DMS 273 (cell line): ENCODE measurements around the gene SST.

Experiments used
- DNase-seq: peaks from one replicate; lab custom pipeline; 2025; ENCODE audit not compliant: unreplicated experiment; lab: John Stamatoyannopoulos, UW

SST gene

GRCh38 chr3:187669675-187670504, at the start of gene SST:
SST (minus strand) TSS chr3:187670394; CDS start chr3:187670291, 103 bp downstream.
- no peak for DNase-seq

- DNase-seq = no peak
Measured at GRCh38 chr3:187719628-187720336, 49.6 kb upstream of the SST start.

- no peak for DNase-seq
Measured at GRCh38 chr3:187718802-187719201, 48.6 kb upstream of the SST start.

GRCh38 chr3:187717572-187717971, 47.4 kb upstream of the SST start:
- DNase-seq = no peak

- peak; percentile 89 for DNase-seq
Measured at GRCh38 chr3:187714404-187714979, 44.3 kb upstream of the SST start.

- DNase-seq = peak; percentile 43
Measured at GRCh38 chr3:187713504-187713903, 43.3 kb upstream of the SST start.

- peak; percentile 24 for DNase-seq
Measured at GRCh38 chr3:187709155-187709554, 39.0 kb upstream of the SST start.

- no peak for DNase-seq
Measured at GRCh38 chr3:187708696-187709095, 38.5 kb upstream of the SST start.

- peak; percentile 11 for DNase-seq
Measured at GRCh38 chr3:187706971-187707370, 36.8 kb upstream of the SST start.

GRCh38 chr3:187705164-187705563, 35.0 kb upstream of the SST start:
- no peak for DNase-seq

GRCh38 chr3:187702507-187703033, 32.4 kb upstream of the SST start, which contains the start of gene RTP2:
RTP2 (minus strand) TSS chr3:187702557; CDS start chr3:187702128, 429 bp downstream.
- no peak for DNase-seq

GRCh38 chr3:187700249-187700648, 30.1 kb upstream of the SST start:
- no peak for DNase-seq

GRCh38 chr3:187698499-187699399, 28.6 kb upstream of the SST start:
- DNase-seq = no peak

- DNase-seq = no peak
Measured at GRCh38 chr3:187696021-187696420, 25.8 kb upstream of the SST start.

- DNase-seq = no peak
Measured at GRCh38 chr3:187695449-187695848, 25.3 kb upstream of the SST start.

- no peak for DNase-seq
Measured at GRCh38 chr3:187694801-187695200, 24.6 kb upstream of the SST start.

- no peak for DNase-seq
Measured at GRCh38 chr3:187693431-187693830, 23.2 kb upstream of the SST start.

- no peak for DNase-seq
Measured at GRCh38 chr3:187689984-187690383, 19.8 kb upstream of the SST start.

- DNase-seq = no peak
Measured at GRCh38 chr3:187686621-187687273, 16.6 kb upstream of the SST start.

- DNase-seq = no peak
Measured at GRCh38 chr3:187685948-187686347, 15.8 kb upstream of the SST start.
